ENCODE measurements around the gene C14orf132.
A peak's percentile ranks its signal among the peaks of the same experiment; 100 is the strongest.

Gene C14orf132

GRCh38 chr14:96084796-96085195 is 45.6 kb downstream of the C14orf132 start:
- DNase-seq = no peak

GRCh38 chr14:96085369-96085768 is 46.2 kb downstream of the C14orf132 start:
- DNase-seq = no peak

GRCh38 chr14:96086032-96086431 is 46.9 kb downstream of the C14orf132 start:
- no peak for DNase-seq

- no peak for DNase-seq
Measured at GRCh38 chr14:96086574-96087077, 47.5 kb downstream of the C14orf132 start.

- DNase-seq = no peak
Measured at GRCh38 chr14:96088074-96088473, 48.9 kb downstream of the C14orf132 start.

GRCh38 chr14:96088481-96088880 is 49.3 kb downstream of the C14orf132 start:
- DNase-seq = no peak

- DNase-seq = no peak
Measured at GRCh38 chr14:96088911-96089310, 49.7 kb downstream of the C14orf132 start.

- DNase-seq = no peak
Measured at GRCh38 chr14:96089401-96089800, 50.2 kb downstream of the C14orf132 start.

- DNase-seq = no peak
Measured at GRCh38 chr14:96090441-96091148, 51.4 kb downstream of the C14orf132 start.

GRCh38 chr14:96091149-96091693 is 52.1 kb downstream of the C14orf132 start:
- no peak for DNase-seq

- no peak for DNase-seq
Measured at GRCh38 chr14:96091941-96092411, 52.8 kb downstream of the C14orf132 start.

GRCh38 chr14:96092936-96093335 is 53.8 kb downstream of the C14orf132 start:
- DNase-seq = no peak

- DNase-seq = no peak
Measured at GRCh38 chr14:96094211-96094610, 55.0 kb downstream of the C14orf132 start.

- no peak for DNase-seq
Measured at GRCh38 chr14:96094656-96095055, 55.5 kb downstream of the C14orf132 start.

- no peak for DNase-seq
Measured at GRCh38 chr14:96095058-96095457, 55.9 kb downstream of the C14orf132 start.

GRCh38 chr14:96095581-96096476 is 56.7 kb downstream of the C14orf132 start:
- DNase-seq = no peak

GRCh38 chr14:96096639-96097610 is 57.8 kb downstream of the C14orf132 start:
- no peak for DNase-seq

- no peak for DNase-seq
Measured at GRCh38 chr14:96097752-96098151, 58.6 kb downstream of the C14orf132 start.

GRCh38 chr14:96098309-96098998 is 59.3 kb downstream of the C14orf132 start:
- peak in 1 of 2 experiments; percentile 33 for DNase-seq

GRCh38 chr14:96098999-96099335 is 59.8 kb downstream of the C14orf132 start:
- DNase-seq = no peak
